Stimulated activated CD4-positive, alpha-beta T cell treated with anti-CD3 and anti-CD28 coated beads, Interleukin-15, amount 100 ng/mL, for 1 hour (primary cell): ENCODE results near the gene CDK11B.
"Not testable (repeated sequence)": the region's sequence is repeated elsewhere in the genome, so short reads cannot be mapped to it uniquely, and the experiment has no call there.

Experiments
- DNase-seq, 2 donors: peaks; one replicate each; pipeline ENCODE4 v3.0.0-alpha.2; 2020; ENCODE audit warnings: low read depth in 1 of 2, low spot score in 1 of 2

Gene CDK11B

GRCh38 chr1:1658583-1659549, at the start of gene CDK11B:
TSS of gene CDK11B (minus strand) at chr1:1659004. CDS start at chr1:1657485, 1,519 bp downstream.
- DNase-seq = peak; percentile 97 to 99

- not testable (repeated sequence) for DNase-seq
Measured at GRCh38 chr1:1707897-1708296, 49.1 kb upstream of the CDK11B start.

GRCh38 chr1:1707241-1707640, 48.4 kb upstream of the CDK11B start:
- DNase-seq = not testable (repeated sequence)

GRCh38 chr1:1705623-1706022, 46.8 kb upstream of the CDK11B start:
- DNase-seq = not testable (repeated sequence)

- DNase-seq = not testable (repeated sequence)
Measured at GRCh38 chr1:1704284-1704957, 45.6 kb upstream of the CDK11B start.

GRCh38 chr1:1703796-1704195, 45.0 kb upstream of the CDK11B start:
- DNase-seq = no peak

GRCh38 chr1:1702506-1702905, 43.7 kb upstream of the CDK11B start:
- not testable (repeated sequence) for DNase-seq

GRCh38 chr1:1700557-1700956, 41.8 kb upstream of the CDK11B start:
- DNase-seq = not testable (repeated sequence)

- not testable (repeated sequence) for DNase-seq
Measured at GRCh38 chr1:1700067-1700466, 41.3 kb upstream of the CDK11B start.

GRCh38 chr1:1699061-1699460, 40.3 kb upstream of the CDK11B start:
- DNase-seq = not testable (repeated sequence)

GRCh38 chr1:1697358-1698183, 38.8 kb upstream of the CDK11B start:
- DNase-seq = not testable (repeated sequence)

- not testable (repeated sequence) for DNase-seq
Measured at GRCh38 chr1:1696431-1697357, 37.9 kb upstream of the CDK11B start.

GRCh38 chr1:1692714-1693647, 34.2 kb upstream of the CDK11B start, which contains the start of gene SLC35E2B:
TSS of gene SLC35E2B (minus strand) at chr1:1692795. CDS start at chr1:1676699, 16,096 bp downstream.
- DNase-seq = peak; percentile 69 to 90

- peak in 1 of 2 donors; percentile 65 for DNase-seq
Measured at GRCh38 chr1:1692324-1692713, 33.5 kb upstream of the CDK11B start.

GRCh38 chr1:1691443-1691842, 32.6 kb upstream of the CDK11B start:
- not testable (repeated sequence) for DNase-seq

GRCh38 chr1:1689526-1689925, 30.7 kb upstream of the CDK11B start:
- DNase-seq = not testable (repeated sequence)

- DNase-seq = no peak
Measured at GRCh38 chr1:1687846-1688245, 29.0 kb upstream of the CDK11B start.

GRCh38 chr1:1684031-1684681, 25.4 kb upstream of the CDK11B start:
- DNase-seq = no peak
